LNCaP clone FGC (cell line): ENCODE measurements around the gene SBDS.
"Not testable (repeated sequence)": the region's sequence is repeated elsewhere in the genome, so short reads cannot be mapped to it uniquely, and the experiment has no call there.

Experiments
- DNase-seq: peaks from one replicate; pipeline ENCODE4 v3.0.0-alpha.2; 2011; ENCODE audit warnings: low read depth
- H3K4me3 ChIP-seq: 2 replicates; pipeline ENCODE4 v1.5.1; 2011; ENCODE audit warnings: mild to moderate bottlenecking, low read depth, low read length, control low read depth
- CTCF ChIP-seq: IDR thresholded peaks from 2 replicates; pipeline ENCODE4 v1.5.1; 2012; ENCODE audit warnings: mild to moderate bottlenecking; ENCODE audit not compliant: control insufficient read depth, insufficient read depth; ENCODE audit errors: extremely low read depth

Gene SBDS

GRCh38 chr7:67021260-67021659, 25.9 kb upstream of the SBDS start:
- no peak for TF ChIP-seq CTCF
- DNase-seq = no peak
- H3K4me3 ChIP-seq = no peak overlapping the region

- no peak for TF ChIP-seq CTCF
- H3K4me3 ChIP-seq = no peak overlapping the region
- no peak for DNase-seq
Observed at GRCh38 chr7:67019562-67020390, 24.4 kb upstream of the SBDS start.

- no peak overlapping the region for H3K4me3 ChIP-seq
- DNase-seq = no peak
- no peak for TF ChIP-seq CTCF
Observed at GRCh38 chr7:67018940-67019339, 23.6 kb upstream of the SBDS start.

GRCh38 chr7:67017971-67018370, 22.6 kb upstream of the SBDS start:
- H3K4me3 ChIP-seq, DNase-seq: not testable (repeated sequence)

GRCh38 chr7:67014076-67014622, 18.8 kb upstream of the SBDS start:
- not testable (repeated sequence) for H3K4me3 ChIP-seq, DNase-seq

GRCh38 chr7:67009677-67010076, 14.3 kb upstream of the SBDS start:
- H3K4me3 ChIP-seq, DNase-seq: not testable (repeated sequence)

- DNase-seq = no peak
- TF ChIP-seq CTCF = no peak
- H3K4me3 ChIP-seq = no peak overlapping the region
Observed at GRCh38 chr7:67008260-67008659, 12.9 kb upstream of the SBDS start.

- no peak overlapping the region for H3K4me3 ChIP-seq
- no peak for TF ChIP-seq CTCF
- no peak for DNase-seq
Observed at GRCh38 chr7:67006965-67007364, 11.6 kb upstream of the SBDS start.

- H3K4me3 ChIP-seq, DNase-seq: not testable (repeated sequence)
Observed at GRCh38 chr7:67004145-67004544, 8.8 kb upstream of the SBDS start.
